Left lung (tissue), 10 donors: ENCODE results near the gene ZNF423. TPM values are rescaled to one million over a fixed set of nuclear protein-coding genes. Genes with fewer than 3 reads are reported as not detected.

Source experiments
- ATAC-seq: fragments of 200-7000 bp; cut with Tn5 transposase; one replicate; pipeline ENCODE4 v1.9.1; 2020; ENCODE audit warnings: moderate library complexity
- DNase-seq, 4 donors: peaks; one replicate each; pipeline ENCODE4 v3.0.0-alpha.2; 2013 to 2020
- H3K27ac ChIP-seq, 2 donors: fragments of 200-600 bp; sonication (generic) in 1 of 2; one replicate each; pipeline versions ENCODE4 v1.5.0 to v1.8.0; 2020 to 2021
- H3K27me3 ChIP-seq, 2 donors: fragments of 200-600 bp; sonication (generic) in 1 of 2; one replicate each; pipeline versions ENCODE4 v1.5.0 to v1.8.0; 2020 to 2021
- H3K36me3 ChIP-seq, 2 donors: fragments of 200-600 bp; sonication (generic) in 1 of 2; one replicate each; pipeline versions ENCODE4 v1.5.0 to v1.8.0; 2020 to 2021
- H3K4me1 ChIP-seq, 2 donors: fragments of 200-600 bp; one replicate each; pipeline ENCODE4 v1.8.0; 2021
- H3K4me3 ChIP-seq, 2 donors: fragments of 200-600 bp; sonication (generic) in 1 of 2; one replicate each; pipeline versions ENCODE4 v1.5.0 to v1.8.0; 2020 to 2021; ENCODE audit warnings: mild to moderate bottlenecking in 1 of 2
- H3K9me3 ChIP-seq, 2 donors: fragments of 200-600 bp; sonication (generic) in 1 of 2; one replicate each; pipeline versions ENCODE4 v1.5.0 to v1.8.0; 2020 to 2021
- CTCF ChIP-seq, 2 donors: fragments of 200-600 bp; sonication (generic) in 1 of 2; IDR thresholded peaks; one replicate each; pipeline versions ENCODE4 v1.5.0 to v1.8.0; 2021; ENCODE audit warnings: antibody characterized with exemption in 2 of 2
- intact Hi-C, 2 donors: fragments of 100-400 bp; cut with DNase I; formaldehyde crosslinking; loops; one replicate each; pipeline versions ENCODE4 v1.11.2 to v1.14.2; 2022
- polyA plus RNA-seq, 6 donors: library from polyadenylated mRNA; unstranded; fragments of 120-200 nt; gene quantifications; one replicate each; pipeline ENCODE4 v1.2.1, GENCODE V29; 2013; ENCODE audit not compliant: insufficient read length in 6 of 6
- total RNA-seq, 2 donors: library from RNA; stranded (reverse); fragmentation: NEBNext Ultra II Directional; extraction: Animal tissue kit (Norgen Biotek cat#: 25700); gene quantifications; one replicate each; pipeline ENCODE4 v1.2.1, GENCODE V29; 2021
- donor health status: DM: no; HTN: yes; CAD: no.
- donor health status: DM: no; HTN: no; CAD: no.

ZNF423 gene
- total and polyA plus RNA-seq, 8 donors = 7.8 to 30.5 (median 26.6) TPM

GRCh38 chr16:49856672-49857330 lies 889 bp upstream of the ZNF423 start:
- intact Hi-C loops = no loop called here
- Histone ChIP-seq H3K27me3 (peaks cover 12 to 96% of the 10 kb centered on the region in 2 donors), H3K4me1 (peaks cover 4 to 28% of the 10 kb centered on the region in 2 donors), H3K27ac (peak overlapping the region; percentile 79 to 80), H3K9me3 (no peaks in the 10 kb centered on the region), H3K36me3 (no peaks in the 10 kb centered on the region), H3K4me3 (peak overlapping the region; percentile 56 to 66)
- TF ChIP-seq CTCF (IDR thresholded peaks at IDR 0.05) = no peak
- ATAC-seq (peak; percentile 70), DNase-seq (peak; percentile 75 to 91 (median 84))

- H3K9me3 ChIP-seq = no peaks in the 10 kb centered on the region
- peaks cover 4 to 36% of the 10 kb centered on the region in 2 donors for H3K4me1 ChIP-seq
- ATAC-seq = peak; percentile 84
- TF ChIP-seq CTCF (IDR thresholded peaks at IDR 0.05) = no peak
- peak; percentile 84 to 96 (median 90) for DNase-seq
- peaks cover 12 to 97% of the 10 kb centered on the region in 2 donors for H3K27me3 ChIP-seq
- no peaks in the 10 kb centered on the region for H3K36me3 ChIP-seq
- intact Hi-C loops = no loop called here
- H3K27ac ChIP-seq = peak overlapping the region; percentile 79 to 80
- H3K4me3 ChIP-seq = peak overlapping the region; percentile 56 to 66
Observed at GRCh38 chr16:49855280-49855821, 561 bp downstream of the ZNF423 start.

GRCh38 chr16:49854796-49855203 lies 1.1 kb downstream of the ZNF423 start:
- no peaks in the 10 kb centered on the region for H3K36me3 ChIP-seq
- H3K27ac ChIP-seq = peak overlapping the region; percentile 79 to 80
- ATAC-seq = no peak
- TF ChIP-seq CTCF (IDR thresholded peaks at IDR 0.05) = no peak
- H3K27me3 ChIP-seq = peaks cover 12 to 97% of the 10 kb centered on the region in 2 donors
- H3K4me3 ChIP-seq = peak overlapping the region; percentile 56 to 66
- intact Hi-C loops = no loop called here
- DNase-seq = no peak
- no peaks in the 10 kb centered on the region for H3K9me3 ChIP-seq
- H3K4me1 ChIP-seq = peaks cover 4 to 37% of the 10 kb centered on the region in 2 donors

- Histone ChIP-seq H3K27ac (peak overlapping the region; percentile 79 to 80), H3K4me1 (peaks cover 4 to 37% of the 10 kb centered on the region in 2 donors), H3K4me3 (peak overlapping the region; percentile 56 to 66), H3K36me3 (no peaks in the 10 kb centered on the region), H3K27me3 (peaks cover 9 to 95% of the 10 kb centered on the region in 2 donors), H3K9me3 (no peaks in the 10 kb centered on the region)
- DNase-seq = no peak
- ATAC-seq = no peak
- intact Hi-C loops = no loop called here
- no peak for TF ChIP-seq CTCF (IDR thresholded peaks at IDR 0.05)
Observed at GRCh38 chr16:49854188-49854795, 1.6 kb downstream of the ZNF423 start.

- ATAC-seq (no peak), DNase-seq (no peak)
- Histone ChIP-seq H3K9me3 (no peaks in the 10 kb centered on the region), H3K4me3 (no peak overlapping the region), H3K4me1 (peaks cover 0 to 22% of the 10 kb centered on the region in 2 donors), H3K36me3 (no peaks in the 10 kb centered on the region), H3K27me3 (peaks cover 0 to 75% of the 10 kb centered on the region in 2 donors), H3K27ac (no peak overlapping the region)
- no peak for TF ChIP-seq CTCF (IDR thresholded peaks at IDR 0.05)
- intact Hi-C loops = no loop called here
Observed at GRCh38 chr16:49852279-49852678, 3.6 kb downstream of the ZNF423 start.
